HepG2 (cell line): ENCODE results near the gene CACNA1C. TPM values are rescaled to one million over a fixed set of nuclear protein-coding genes. Genes with fewer than 3 reads are reported as not detected.

Source experiments
- ATAC-seq: fragments of 200-7000 bp; cut with Tn5 transposase; 3 replicates; pipeline ENCODE4 v1.9.1; 2020; ENCODE audit warnings: mild to moderate bottlenecking, moderate library complexity
- BruUV-seq: library from RNA; stranded (reverse); fragments of 400-500 nt; replicated peaks from 2 replicates; lab custom pipeline; 2021; lab: Mats Ljungman, UMichigan
- CTCF ChIA-PET: fragments of 300-600 bp; formaldehyde crosslinking; extraction: SDS; loops from one replicate; lab custom pipeline; 2021; ENCODE audit warnings: low total read pairs, inconsistent platforms, low intra/inter-chr PET ratio; lab: Yijun Ruan, JAX
- POLR2A ChIA-PET: fragments of 350-600 bp; sonication (Branson Sonifier 250); formaldehyde crosslinking; loops from one replicate; lab custom pipeline; 2020; ENCODE audit warnings: antibody characterized with exemption, inconsistent platforms; lab: Yijun Ruan, JAX
- DNase-seq: peaks from one replicate; pipeline ENCODE4 v3.0.0-alpha.2; 2015; ENCODE audit warnings: low spot score
- FAIRE-seq: peaks from 3 replicates; lab custom pipeline; 2011; peaks lifted over from hg19 to GRCh38; lab: Jason Lieb, UNC
- H2AFZ ChIP-seq: one replicate; pipeline ENCODE4 v1.6.1; 2011; ENCODE audit warnings: low read length, inconsistent platforms
- H3K27ac ChIP-seq: fragments of 300-600 bp; 3 replicates; pipeline ENCODE4 v1.8.0; 2011; ENCODE audit warnings: mixed run types, mild to moderate bottlenecking, mixed read lengths, low read length, inconsistent platforms; ENCODE audit not compliant: insufficient read depth; ENCODE audit errors: extremely low read length
- H3K27me3 ChIP-seq, 2 experiments: fragments of 200-600 bp in 1 of 2; 2 replicates in 1 of 2; 3 replicates in 1 of 2; pipeline versions ENCODE4 v1.6.0 to v1.8.0; 2011; ENCODE audit warnings: low read length in 2 of 2, mild to moderate bottlenecking in 2 of 2, moderate library complexity in 2 of 2, inconsistent platforms in 1 of 2; ENCODE audit not compliant: insufficient read depth in 2 of 2, control insufficient read depth in 1 of 2
- H3K36me3 ChIP-seq, 2 experiments: fragments of 200-600 bp in 1 of 2; replicated peaks in 1 of 2; 2 replicates in 1 of 2; 3 replicates in 1 of 2; pipeline versions ENCODE4 v1.5.1 to v1.8.0; 2011; ENCODE audit warnings: low read length in 2 of 2, inconsistent platforms in 1 of 2; ENCODE audit not compliant: insufficient read depth in 2 of 2, control insufficient read depth in 1 of 2
- H3K4me1 ChIP-seq: 2 replicates; pipeline ENCODE4 v1.5.1; 2012; ENCODE audit warnings: low read length, inconsistent platforms; ENCODE audit not compliant: insufficient read depth
- H3K4me2 ChIP-seq: 2 replicates; pipeline ENCODE4 v1.6.0; 2011; ENCODE audit warnings: low read depth, low read length, inconsistent platforms
- H3K4me3 ChIP-seq, 3 experiments: fragments of 200-600 bp in 1 of 3; sonication (generic), shearing (Covaris generic) in 1 of 3; replicated peaks in 1 of 3; 2 replicates each; pipeline ENCODE4 v1.5.1; 2011 to 2016; ENCODE audit warnings: low read length in 3 of 3, inconsistent platforms in 2 of 3, low read depth in 2 of 3, mild to moderate bottlenecking in 2 of 3, control low read depth in 1 of 3, mixed read lengths in 1 of 3; ENCODE audit not compliant: insufficient read depth in 1 of 3
- H3K79me2 ChIP-seq: one replicate; pipeline ENCODE4 v1.6.1; 2011; ENCODE audit warnings: low read length, inconsistent platforms; ENCODE audit not compliant: insufficient read depth
- H3K9ac ChIP-seq: 2 replicates; pipeline ENCODE4 v1.6.0; 2011; ENCODE audit warnings: mild to moderate bottlenecking, low read depth, low read length, inconsistent platforms; ENCODE audit not compliant: insufficient read depth
- H3K9me3 ChIP-seq: 2 replicates; pipeline ENCODE4 v1.5.1; 2012; ENCODE audit warnings: mild to moderate bottlenecking, low read length
- H4K20me1 ChIP-seq: 2 replicates; pipeline ENCODE4 v1.6.0; 2011; ENCODE audit warnings: inconsistent platforms, mild to moderate bottlenecking, low read length, moderate library complexity; ENCODE audit not compliant: insufficient read depth
- HDAC2 ChIP-seq: sonication (generic); formaldehyde crosslinking; IDR thresholded peaks from 2 replicates; pipeline ENCODE4 v1.4.0; 2020; ENCODE audit warnings: missing genetic modification reagents
- HDAC6 ChIP-seq: fragments of 200-600 bp; sonication (generic); IDR thresholded peaks from 2 replicates; pipeline ENCODE4 v1.7.0; 2017; ENCODE audit warnings: mild to moderate bottlenecking, antibody characterized with exemption, low read length, low read depth
- HNF4A ChIP-seq: sonication (generic); formaldehyde crosslinking; IDR thresholded peaks from 2 replicates; pipeline ENCODE4 v1.4.0; 2020; ENCODE audit warnings: missing genetic modification reagents
- IRX3 ChIP-seq: sonication (generic); formaldehyde crosslinking; IDR thresholded peaks from 2 replicates; pipeline ENCODE4 v1.8.1; 2023; ENCODE audit warnings: mild to moderate bottlenecking, low read depth, missing genetic modification reagents, borderline replicate concordance
- MATR3 ChIP-seq: sonication (generic); formaldehyde crosslinking; IDR thresholded peaks from 2 replicates; pipeline ENCODE4 v1.4.0; 2020; ENCODE audit warnings: missing genetic modification reagents
- RXRA ChIP-seq: sonication (generic); formaldehyde crosslinking; IDR thresholded peaks from 2 replicates; pipeline ENCODE4 v1.5.1; 2020; ENCODE audit warnings: missing genetic modification reagents
- SPEN ChIP-seq: sonication (generic); formaldehyde crosslinking; IDR thresholded peaks from 2 replicates; pipeline ENCODE4 v1.5.1; 2020; ENCODE audit warnings: low read depth, mild to moderate bottlenecking, missing genetic modification reagents
- ZNF260 ChIP-seq: sonication (generic); formaldehyde crosslinking; IDR thresholded peaks from 2 replicates; pipeline ENCODE4 v1.4.0; 2020; ENCODE audit warnings: missing genetic modification reagents, low read depth, mild to moderate bottlenecking, borderline replicate concordance
- ZNF367 ChIP-seq: sonication (generic); formaldehyde crosslinking; IDR thresholded peaks from 2 replicates; pipeline ENCODE4 v1.4.0; 2020; ENCODE audit warnings: missing genetic modification reagents, borderline replicate concordance
- ZNF432 ChIP-seq: sonication (generic); formaldehyde crosslinking; IDR thresholded peaks from 2 replicates; pipeline ENCODE4 v1.5.0; 2020; ENCODE audit warnings: missing genetic modification reagents, mild to moderate bottlenecking, borderline replicate concordance
- ZNF557 ChIP-seq: sonication (generic); formaldehyde crosslinking; IDR thresholded peaks from 2 replicates; pipeline ENCODE4 v1.4.0; 2020; ENCODE audit warnings: missing genetic modification reagents
- ZNF768 ChIP-seq: sonication (generic); formaldehyde crosslinking; IDR thresholded peaks from 2 replicates; pipeline ENCODE4 v1.4.0; 2020; ENCODE audit warnings: missing genetic modification reagents
- ZNF773 ChIP-seq: sonication (generic); formaldehyde crosslinking; IDR thresholded peaks from 2 replicates; pipeline ENCODE4 v1.4.0; 2020; ENCODE audit warnings: missing genetic modification reagents, borderline replicate concordance
- WGBS: methylation state at CpG from one replicate; pipeline ENCODE4 v1.1.6; 2017; ENCODE audit warnings: low lambda C conversion rate; 5-methylcytosine and 5-hydroxymethylcytosine counted together
- in situ Hi-C: cut with HindIII; loops from 2 replicates; pipeline ENCODE4 v1.10.0; 2017; ENCODE audit warnings: low pct_unique_long_range_greater_than_20kb; ENCODE audit not compliant: extremely low pct_ligation_motif_present
- intact Hi-C: fragments of 100-400 bp; cut with micrococcal nuclease; formaldehyde crosslinking; loops from one replicate; pipeline ENCODE4 v1.10.0; 2022; ENCODE audit not compliant: unreplicated experiment
- polyA plus RNA-seq, 8 experiments: library from polyadenylated mRNA; depleted of rRNA in 3 of 8; stranded (reverse) in 7 of 8; unstranded in 1 of 8; fragments of >200 nt; fragmentation: Illumina TruSeq in 4 of 8; extraction: Trizol in 4 of 8; gene quantifications; 2 replicates each; pipeline versions ENCODE4 v1.2.1 to v1.2.3, GENCODE V29; 2011 to 2016; ENCODE audit warnings: low read depth in 4 of 8, missing spikeins in 1 of 8, mixed read lengths in 1 of 8; ENCODE audit not compliant: insufficient read depth in 1 of 8
- total RNA-seq, 5 experiments: library from RNA; depleted of rRNA; stranded (reverse); fragments of >200 nt; fragmentation: Illumina TruSeq; extraction: Trizol; gene quantifications; 2 replicates each; pipeline ENCODE4 v1.2.3, GENCODE V29; 2016; ENCODE audit warnings: low read depth in 1 of 5
- TF ChIP-seq, protein P1 (sequence below): sonication (generic); formaldehyde crosslinking; IDR thresholded peaks from 2 replicates; pipeline ENCODE4 v1.5.0; 2020; ENCODE audit warnings: mild to moderate bottlenecking, missing genetic modification reagents, moderate library complexity
- TF ChIP-seq, protein P2 (sequence below): sonication (generic); formaldehyde crosslinking; IDR thresholded peaks from 2 replicates; pipeline ENCODE4 v1.5.0; 2020; ENCODE audit warnings: mild to moderate bottlenecking, missing genetic modification reagents
- TF ChIP-seq, protein P3 (sequence below): sonication (generic); formaldehyde crosslinking; IDR thresholded peaks from 2 replicates; pipeline ENCODE4 v1.5.1; 2020; ENCODE audit warnings: missing genetic modification reagents, mild to moderate bottlenecking, borderline replicate concordance
- TF ChIP-seq, protein P4 (sequence below): IDR thresholded peaks from 2 replicates; pipeline ENCODE4 v1.6.1; 2018; ENCODE audit warnings: missing genetic modification reagents, mild to moderate bottlenecking, missing compliant biosample characterization

Gene CACNA1C
- total and polyA plus RNA-seq, 2 of the 13 experiments (the other 11 are each of a cell fraction or from before 2014, with no cell fraction given), result not detected

DNA sequence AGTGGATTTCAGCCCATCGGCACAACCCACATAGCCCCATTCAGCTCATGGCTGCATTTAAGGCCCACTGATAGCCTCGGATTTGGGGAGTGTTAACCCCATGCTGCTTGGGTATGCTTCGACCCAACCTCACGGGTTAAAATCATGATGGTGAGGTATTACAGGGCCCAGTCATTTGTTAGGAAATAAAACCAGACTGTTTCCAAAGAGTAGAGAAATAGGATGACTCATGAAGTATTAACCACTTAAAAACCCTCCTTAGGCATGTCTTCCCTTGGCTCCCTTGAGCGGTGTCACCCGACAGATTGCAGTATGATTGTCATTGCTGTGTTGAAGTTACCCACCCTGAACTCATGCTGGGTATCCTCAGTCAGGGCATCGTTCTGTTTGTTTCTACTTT, 289.1 kb downstream of the CACNA1C start (continued):
- TF ChIP-seq, protein P1, sequence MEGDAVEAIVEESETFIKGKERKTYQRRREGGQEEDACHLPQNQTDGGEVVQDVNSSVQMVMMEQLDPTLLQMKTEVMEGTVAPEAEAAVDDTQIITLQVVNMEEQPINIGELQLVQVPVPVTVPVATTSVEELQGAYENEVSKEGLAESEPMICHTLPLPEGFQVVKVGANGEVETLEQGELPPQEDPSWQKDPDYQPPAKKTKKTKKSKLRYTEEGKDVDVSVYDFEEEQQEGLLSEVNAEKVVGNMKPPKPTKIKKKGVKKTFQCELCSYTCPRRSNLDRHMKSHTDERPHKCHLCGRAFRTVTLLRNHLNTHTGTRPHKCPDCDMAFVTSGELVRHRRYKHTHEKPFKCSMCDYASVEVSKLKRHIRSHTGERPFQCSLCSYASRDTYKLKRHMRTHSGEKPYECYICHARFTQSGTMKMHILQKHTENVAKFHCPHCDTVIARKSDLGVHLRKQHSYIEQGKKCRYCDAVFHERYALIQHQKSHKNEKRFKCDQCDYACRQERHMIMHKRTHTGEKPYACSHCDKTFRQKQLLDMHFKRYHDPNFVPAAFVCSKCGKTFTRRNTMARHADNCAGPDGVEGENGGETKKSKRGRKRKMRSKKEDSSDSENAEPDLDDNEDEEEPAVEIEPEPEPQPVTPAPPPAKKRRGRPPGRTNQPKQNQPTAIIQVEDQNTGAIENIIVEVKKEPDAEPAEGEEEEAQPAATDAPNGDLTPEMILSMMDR (CRISPR knock-in tag), result no peak
- TF ChIP-seq MATR3 (CRISPR knock-in tag) (no peak), ZNF773 (CRISPR knock-in tag) (no peak), SPEN (CRISPR knock-in tag) (no peak), RXRA (CRISPR knock-in tag) (no peak)

DNA sequence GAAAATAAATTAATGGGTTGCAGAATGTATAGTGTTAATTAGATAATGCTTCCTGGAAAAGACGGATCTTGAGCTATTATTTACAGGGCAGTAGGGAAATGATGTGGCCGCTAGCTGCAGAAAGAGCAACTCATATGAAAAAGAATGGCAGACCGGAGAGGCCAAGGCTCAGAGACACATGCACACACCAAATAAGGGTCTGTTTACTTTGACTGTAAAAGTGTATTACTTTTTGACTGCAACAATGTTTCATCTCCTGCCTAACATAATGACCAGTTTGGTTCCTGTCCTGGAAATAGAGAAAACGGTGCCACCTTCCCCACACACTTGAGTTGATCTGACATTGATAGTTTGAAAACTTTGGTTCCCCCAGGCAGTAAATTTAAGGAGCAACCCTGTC, 290.9 kb downstream of the CACNA1C start:
- intact Hi-C loops, result no loop called here
- Histone ChIP-seq H3K36me3 (no peaks in the 10 kb centered on the region), H3K79me2 (no peaks in the 10 kb centered on the region), H3K27me3 (peaks cover 0 to 37% of the 10 kb centered on the region in 2 experiments; a peak in 3 of 5 replicates), H3K27ac (no peak overlapping the region), H3K9me3 (no peaks in the 10 kb centered on the region), H3K4me2 (no peak overlapping the region), H2AFZ (no peak overlapping the region), H4K20me1 (no peaks in the 10 kb centered on the region), H3K4me3 (no peak overlapping the region), H3K4me1 (no peaks in the 10 kb centered on the region), H3K9ac (no peak overlapping the region)
- ChIA-PET CTCF (no interaction called here), POLR2A (no interaction called here)
- no peak for DNase-seq
- ATAC-seq, result no peak
- no peak for FAIRE-seq
- BruUV-seq, result no TSS peak
- 3% methylated on average over 4 of the region's 4 CpGs for WGBS
- in situ Hi-C loops, result no loop called here
- TF ChIP-seq, protein P2, sequence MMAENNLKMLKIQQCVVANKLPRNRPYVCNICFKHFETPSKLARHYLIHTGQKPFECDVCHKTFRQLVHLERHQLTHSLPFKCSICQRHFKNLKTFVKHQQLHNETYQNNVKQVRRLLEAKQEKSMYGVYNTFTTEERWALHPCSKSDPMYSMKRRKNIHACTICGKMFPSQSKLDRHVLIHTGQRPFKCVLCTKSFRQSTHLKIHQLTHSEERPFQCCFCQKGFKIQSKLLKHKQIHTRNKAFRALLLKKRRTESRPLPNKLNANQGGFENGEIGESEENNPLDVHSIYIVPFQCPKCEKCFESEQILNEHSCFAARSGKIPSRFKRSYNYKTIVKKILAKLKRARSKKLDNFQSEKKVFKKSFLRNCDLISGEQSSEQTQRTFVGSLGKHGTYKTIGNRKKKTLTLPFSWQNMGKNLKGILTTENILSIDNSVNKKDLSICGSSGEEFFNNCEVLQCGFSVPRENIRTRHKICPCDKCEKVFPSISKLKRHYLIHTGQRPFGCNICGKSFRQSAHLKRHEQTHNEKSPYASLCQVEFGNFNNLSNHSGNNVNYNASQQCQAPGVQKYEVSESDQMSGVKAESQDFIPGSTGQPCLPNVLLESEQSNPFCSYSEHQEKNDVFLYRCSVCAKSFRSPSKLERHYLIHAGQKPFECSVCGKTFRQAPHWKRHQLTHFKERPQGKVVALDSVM (CRISPR knock-in tag), result no peak
- TF ChIP-seq IRX3 (CRISPR knock-in tag) (no peak), HNF4A (CRISPR knock-in tag) (no peak), HDAC6 (no peak), HDAC2 (CRISPR knock-in tag) (no peak), ZNF557 (CRISPR knock-in tag) (no peak), ZNF768 (CRISPR knock-in tag) (no peak), ZNF367 (CRISPR knock-in tag) (no peak), ZNF260 (CRISPR knock-in tag) (no peak), ZNF432 (CRISPR knock-in tag) (no peak)
- TF ChIP-seq, protein P3, sequence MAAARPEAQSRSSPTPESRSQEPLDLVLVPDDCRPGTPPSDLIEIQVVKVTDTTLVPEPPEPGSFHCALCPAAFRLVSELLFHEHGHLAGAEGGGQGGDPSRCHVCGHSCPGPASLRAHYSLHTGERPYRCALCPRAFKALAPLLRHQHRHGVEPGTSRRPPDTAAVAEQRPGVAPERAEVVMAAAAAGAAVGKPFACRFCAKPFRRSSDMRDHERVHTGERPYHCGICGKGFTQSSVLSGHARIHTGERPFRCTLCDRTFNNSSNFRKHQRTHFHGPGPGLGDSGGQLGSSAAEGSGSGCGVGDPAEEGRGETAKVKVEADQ, result no peak
- TF ChIP-seq, protein P4, sequence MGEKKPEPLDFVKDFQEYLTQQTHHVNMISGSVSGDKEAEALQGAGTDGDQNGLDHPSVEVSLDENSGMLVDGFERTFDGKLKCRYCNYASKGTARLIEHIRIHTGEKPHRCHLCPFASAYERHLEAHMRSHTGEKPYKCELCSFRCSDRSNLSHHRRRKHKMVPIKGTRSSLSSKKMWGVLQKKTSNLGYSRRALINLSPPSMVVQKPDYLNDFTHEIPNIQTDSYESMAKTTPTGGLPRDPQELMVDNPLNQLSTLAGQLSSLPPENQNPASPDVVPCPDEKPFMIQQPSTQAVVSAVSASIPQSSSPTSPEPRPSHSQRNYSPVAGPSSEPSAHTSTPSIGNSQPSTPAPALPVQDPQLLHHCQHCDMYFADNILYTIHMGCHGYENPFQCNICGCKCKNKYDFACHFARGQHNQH, result no peak
